Camera-type eye (tissue), 1 donor: ENCODE results near the gene SP140L. TPM values are rescaled to one million over a fixed set of nuclear protein-coding genes. Genes with fewer than 3 reads are reported as not detected.

Experiments used
- total RNA-seq: library from RNA; depleted of rRNA; stranded (reverse); fragments of >200 nt; gene quantifications from one replicate; pipeline ENCODE4 v1.2.3, GENCODE V29; 2014

Gene SP140L
- 3.1 TPM for total RNA-seq

GRCh38 chr2:230326453-230327417 lies at the start of gene SP140L:
Gene SP140L, plus strand, starts transcription at chr2:230327193. Its CDS starts 77 bp downstream, at chr2:230327270.

GRCh38 chr2:230416061-230416721 lies 89.2 kb downstream of the SP140L start, which contains the start of gene SP100:
Gene SP100, plus strand, starts transcription at chr2:230416201. Its CDS starts 96 bp downstream, at chr2:230416297.

Other genes starting within 250 kb of the SP140L start
- 15.7 TPM for gene SP110, start 107.2 kb upstream of the SP140L start, total RNA-seq
- 0.49 TPM for gene SP140, start 101.5 kb upstream of the SP140L start, total RNA-seq
- 27.7 TPM for gene SP100, start 89.0 kb downstream of the SP140L start, total RNA-seq